T-cell (primary cell): ENCODE results near the gene PPM1L. TPM values are rescaled to one million over a fixed set of nuclear protein-coding genes. Genes with fewer than 3 reads are reported as not detected.

Experiments
- ATAC-seq, 4 experiments: fragments of 200-7000 bp in 3 of 4; fragments of 150-1000 bp in 1 of 4; cut with Tn5 transposase; replicated peaks in 1 of 4; 1 replicate in 3 of 4; 2 replicates in 1 of 4; pipeline ENCODE4 v1.10.0; 2021; ENCODE audit warnings: moderate library complexity in 3 of 4, mild to moderate bottlenecking in 2 of 4, moderate number of reproducible peaks in 1 of 4
- CTCF ChIA-PET, 2 donors: fragments of 300-600 bp; sonication (Branson Sonifier 250); formaldehyde crosslinking; loops; one replicate each; lab custom pipeline; 2022; ENCODE audit warnings: antibody characterized with exemption in 2 of 2; lab: Charles Lee
- POLR2A ChIA-PET, 2 donors: fragments of 300-600 bp; sonication (Branson Sonifier 250); formaldehyde crosslinking; loops; one replicate each; lab custom pipeline; 2022; ENCODE audit warnings: antibody characterized with exemption in 2 of 2; lab: Charles Lee
- DNase-seq, 35 experiments: peaks; one replicate each; pipeline versions ENCODE4 v3.0.0 to v3.0.0-alpha.2; 2013 to 2023
- H3K27ac ChIP-seq: one replicate; pipeline ENCODE4 v1.5.1; 2013; ENCODE audit warnings: low read length
- H3K27me3 ChIP-seq, 2 experiments: replicated peaks in 1 of 2; 1 replicate in 1 of 2; 2 replicates in 1 of 2; pipeline versions ENCODE4 v1.6.1 to v1.7.0; 2013; ENCODE audit warnings: low read length in 1 of 2, mixed read lengths in 1 of 2; ENCODE audit not compliant: control insufficient read depth in 2 of 2, insufficient read depth in 2 of 2; ENCODE audit errors: extremely low read depth in 1 of 2
- H3K36me3 ChIP-seq, 2 donors: 1 replicate in 1 of 2; 2 replicates in 1 of 2; pipeline versions ENCODE4 v1.6.1 to v1.7.0; 2013; ENCODE audit warnings: low read length in 1 of 2; ENCODE audit not compliant: control insufficient read depth in 2 of 2, insufficient read depth in 1 of 2; ENCODE audit errors: extremely low read depth in 1 of 2
- H3K4me1 ChIP-seq, 2 experiments: 1 replicate in 1 of 2; 2 replicates in 1 of 2; pipeline versions ENCODE4 v1.6.1 to v1.7.0; 2013; ENCODE audit warnings: low read length in 2 of 2, mixed read lengths in 1 of 2; ENCODE audit not compliant: insufficient read depth in 2 of 2, control insufficient read depth in 1 of 2; ENCODE audit errors: extremely low read depth in 1 of 2
- H3K4me3 ChIP-seq, 2 donors: 1 replicate in 1 of 2; 2 replicates in 1 of 2; pipeline versions ENCODE4 v1.5.1 to v1.7.0; 2013; ENCODE audit warnings: mild to moderate bottlenecking in 2 of 2, low read length in 1 of 2, moderate library complexity in 1 of 2; ENCODE audit not compliant: control insufficient read depth in 1 of 2; ENCODE audit errors: extremely low read depth in 1 of 2
- H3K9me3 ChIP-seq: 2 replicates; pipeline ENCODE4 v1.7.0; 2013
- H3K27ac Mint-ChIP-seq, 2 donors: one replicate each; pipeline ENCODE4 v1.8.0; 2020 to 2021; ENCODE audit warnings: mild to moderate bottlenecking in 2 of 2, mixed read lengths in 2 of 2
- H3K27me3 Mint-ChIP-seq, 2 donors: one replicate each; pipeline ENCODE4 v1.8.0; 2021 to 2022; ENCODE audit warnings: mixed read lengths in 2 of 2
- H3K36me3 Mint-ChIP-seq: one replicate; pipeline ENCODE4 v1.8.0; 2021; ENCODE audit warnings: mixed read lengths
- H3K4me1 Mint-ChIP-seq, 3 donors: one replicate each; pipeline ENCODE4 v1.8.0; 2020 to 2022; ENCODE audit warnings: mixed read lengths in 3 of 3, mild to moderate bottlenecking in 1 of 3
- H3K4me3 Mint-ChIP-seq, 3 donors: one replicate each; pipeline ENCODE4 v1.8.0; 2020 to 2022; ENCODE audit warnings: mild to moderate bottlenecking in 3 of 3, mixed read lengths in 3 of 3, moderate library complexity in 3 of 3
- H3K9me3 Mint-ChIP-seq, 3 donors: one replicate each; pipeline ENCODE4 v1.8.0; 2020 to 2022; ENCODE audit warnings: mixed read lengths in 3 of 3
- WGBS: methylation state at CpG from one replicate; pipeline ENCODE4 v1.1.5; 2013; ENCODE audit warnings: missing lambda C conversion rate; ENCODE audit not compliant: insufficient coverage; 5-methylcytosine and 5-hydroxymethylcytosine counted together
- total RNA-seq, 35 experiments: library from RNA in 6 of 35; stranded (reverse) in 6 of 35; fragments of 120-200 nt in 1 of 35; gene quantifications; one replicate each; pipeline versions ENCODE4 v1.2.1 to v1.2.4 and lab custom pipeline; 2013 to 2026

The PPM1L gene
- total RNA-seq, 5 donors from 2014 or later (not counting 1 experiment from before 2014, with no cell fraction given) = 4.8 to 6.4 (median 5.7) TPM

DNA sequence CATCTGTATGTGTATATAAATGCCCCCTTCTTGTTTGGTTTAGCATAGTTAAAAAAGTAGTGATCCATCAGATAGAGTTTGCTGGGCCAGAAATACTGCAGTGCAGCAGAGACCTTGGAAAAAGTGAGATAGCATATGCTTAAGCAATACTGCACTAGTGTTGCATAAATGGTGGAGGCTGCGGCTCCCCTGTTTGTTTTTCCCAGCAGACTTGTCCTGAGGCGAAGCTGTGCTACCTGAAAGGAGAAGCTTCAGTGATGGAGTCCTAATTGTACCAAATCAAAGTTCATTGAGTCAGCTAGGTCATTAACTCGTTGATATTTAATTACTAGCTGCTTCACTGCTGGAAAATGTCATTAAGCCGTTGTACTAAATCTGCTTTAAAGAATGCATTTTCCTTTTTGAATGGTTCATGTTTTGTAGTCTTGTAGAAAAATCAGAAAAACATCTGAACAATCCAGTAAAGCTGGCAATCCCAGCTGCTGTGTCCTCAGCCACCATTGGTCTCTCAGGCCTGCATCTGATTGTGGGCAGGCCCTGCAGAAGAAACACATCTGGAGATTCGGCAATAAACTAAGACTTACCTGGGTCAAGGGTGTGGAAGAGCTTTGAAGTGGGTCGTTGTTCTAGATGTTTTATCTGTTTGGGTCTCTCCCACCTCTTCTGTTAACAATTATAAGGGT lies 179.5 kb downstream of the PPM1L start:
- DNase-seq (no peak), ATAC-seq (no peak)
- Histone ChIP-seq H3K4me1 (no peaks in the 10 kb centered on the region), H3K36me3 (peaks cover 0 to 5% of the 10 kb centered on the region in 2 donors), H3K27me3 (no peaks in the 10 kb centered on the region), H3K4me3 (no peak overlapping the region), H3K27ac (no peak overlapping the region), H3K9me3 (no peaks in the 10 kb centered on the region)
- 81% methylated on average over 4 of the region's 6 CpGs for WGBS
- CTCF ChIA-PET = interaction anchor here in 1 of 2 donors (0.8 kb wide), 1 partner anchor 229 kb away, joined by 3 read pairs; no protein-coding TSS in a partner anchor
- no peaks in the 10 kb centered on the region for H3K4me1 Mint-ChIP-seq
- POLR2A ChIA-PET = no interaction called here
- H3K36me3 Mint-ChIP-seq = peaks cover 3% of the 10 kb centered on the region
- H3K4me3 Mint-ChIP-seq = no peak overlapping the region
- H3K27ac Mint-ChIP-seq = no peak overlapping the region
- no peaks in the 10 kb centered on the region for H3K27me3 Mint-ChIP-seq
- H3K9me3 Mint-ChIP-seq = no peaks in the 10 kb centered on the region

GRCh38 chr3:160941885-160942494 lies 186.0 kb downstream of the PPM1L start:
- CTCF ChIA-PET = interaction anchor here (0.7 to 3.4 kb wide), 24 partner anchors 9 to 482 kb away, joined by 3 to 28 read pairs (median 4); no protein-coding TSS in a partner anchor
- Histone ChIP-seq H3K27me3 (no peaks in the 10 kb centered on the region), H3K36me3 (peaks cover 0 to 5% of the 10 kb centered on the region in 2 donors), H3K4me1 (no peaks in the 10 kb centered on the region), H3K4me3 (no peak overlapping the region), H3K27ac (no peak overlapping the region), H3K9me3 (no peaks in the 10 kb centered on the region)
- DNase-seq = peak in 34 of 35 experiments; percentile 15 to 80 (median 52)
- Mint-ChIP-seq H3K4me1 (peaks cover 0 to 4% (median 3%) of the 10 kb centered on the region in 3 donors), H3K27ac (no peak overlapping the region), H3K9me3 (no peaks in the 10 kb centered on the region), H3K4me3 (no peak overlapping the region), H3K27me3 (no peaks in the 10 kb centered on the region), H3K36me3 (peaks cover 3% of the 10 kb centered on the region)
- peak in 3 of 4 experiments; percentile 47 to 65 (median 63) for ATAC-seq
- POLR2A ChIA-PET = no interaction called here
- no CpG with 5 or more reads among the region's 5 CpGs for WGBS

- Histone ChIP-seq H3K27ac (no peak overlapping the region), H3K27me3 (no peaks in the 10 kb centered on the region), H3K4me1 (peaks cover 0 to 1% of the 10 kb centered on the region in 2 experiments), H3K4me3 (no peak overlapping the region), H3K36me3 (peaks cover 0 to 5% of the 10 kb centered on the region in 2 donors), H3K9me3 (no peaks in the 10 kb centered on the region)
- H3K27ac Mint-ChIP-seq = no peak overlapping the region
- H3K27me3 Mint-ChIP-seq = no peaks in the 10 kb centered on the region
- H3K9me3 Mint-ChIP-seq = no peaks in the 10 kb centered on the region
- WGBS = no CpG with 5 or more reads among the region's 1 CpG
- H3K4me3 Mint-ChIP-seq = no peak overlapping the region
- ATAC-seq (no peak), DNase-seq (no peak)
- H3K36me3 Mint-ChIP-seq = peaks cover 3% of the 10 kb centered on the region
- ChIA-PET POLR2A (interaction anchor here in 1 of 2 donors (0.7 kb wide), 1 partner anchor 11 kb away, joined by 4 read pairs; no protein-coding TSS in a partner anchor), CTCF (interaction anchor here (0.6 to 3.4 kb wide), 10 partner anchors 11 to 1036 kb away, joined by 3 to 12 read pairs (median 5); no protein-coding TSS in a partner anchor)
- H3K4me1 Mint-ChIP-seq = peaks cover under 1 to 4% (median 4%) of the 10 kb centered on the region in 3 donors
These were observed 188.0 kb downstream of the PPM1L start for GRCh38 chr3:160943996-160944395.

GRCh38 chr3:160945336-160945735 lies 189.3 kb downstream of the PPM1L start:
- 78% methylated on average over 2 of the region's 2 CpGs for WGBS
- Mint-ChIP-seq H3K36me3 (no peaks in the 10 kb centered on the region), H3K27ac (no peak overlapping the region), H3K4me3 (no peak overlapping the region), H3K27me3 (no peaks in the 10 kb centered on the region), H3K4me1 (peaks cover 12 to 17% (median 16%) of the 10 kb centered on the region in 3 donors), H3K9me3 (no peaks in the 10 kb centered on the region)
- POLR2A ChIA-PET = no interaction called here
- Histone ChIP-seq H3K27me3 (no peaks in the 10 kb centered on the region), H3K9me3 (no peaks in the 10 kb centered on the region), H3K4me1 (peaks cover 0 to 9% of the 10 kb centered on the region in 2 experiments), H3K4me3 (no peak overlapping the region), H3K36me3 (peaks cover 0 to 2% of the 10 kb centered on the region in 2 donors), H3K27ac (no peak overlapping the region)
- ATAC-seq (no peak), DNase-seq (no peak)
- CTCF ChIA-PET = no interaction called here

- Mint-ChIP-seq H3K4me1 (peaks cover 12 to 14% (median 12%) of the 10 kb centered on the region in 3 donors), H3K27ac (no peak overlapping the region), H3K9me3 (no peaks in the 10 kb centered on the region), H3K27me3 (peaks cover 0 to 6% of the 10 kb centered on the region in 2 donors), H3K4me3 (no peak overlapping the region), H3K36me3 (no peaks in the 10 kb centered on the region)
- Histone ChIP-seq H3K4me3 (no peak overlapping the region), H3K36me3 (no peaks in the 10 kb centered on the region), H3K9me3 (no peaks in the 10 kb centered on the region), H3K27me3 (no peaks in the 10 kb centered on the region), H3K27ac (no peak overlapping the region), H3K4me1 (peaks cover 0 to 9% of the 10 kb centered on the region in 2 experiments)
- ChIA-PET CTCF (no interaction called here), POLR2A (interaction anchor here in 1 of 2 donors (0.6 kb wide), 1 partner anchor 56 kb away, joined by 3 read pairs; no protein-coding TSS in a partner anchor)
- WGBS = 79% methylated on average over 3 of the region's 3 CpGs
- ATAC-seq (no peak), DNase-seq (no peak)
These were observed 192.2 kb downstream of the PPM1L start for GRCh38 chr3:160948273-160948672.

- Mint-ChIP-seq H3K4me1 (peaks cover 12 to 14% (median 12%) of the 10 kb centered on the region in 3 donors), H3K4me3 (no peak overlapping the region), H3K9me3 (no peaks in the 10 kb centered on the region), H3K27ac (no peak overlapping the region), H3K27me3 (peaks cover 0 to 6% of the 10 kb centered on the region in 2 donors), H3K36me3 (no peaks in the 10 kb centered on the region)
- Histone ChIP-seq H3K27me3 (no peaks in the 10 kb centered on the region), H3K36me3 (no peaks in the 10 kb centered on the region), H3K4me1 (peaks cover 0 to 9% of the 10 kb centered on the region in 2 experiments), H3K27ac (no peak overlapping the region), H3K4me3 (no peak overlapping the region), H3K9me3 (no peaks in the 10 kb centered on the region)
- peak in 3 of 4 experiments; percentile 35 to 77 (median 57) for ATAC-seq
- CTCF ChIA-PET = interaction anchor here in 1 of 2 donors (1.3 kb wide), 1 partner anchor 9 kb away, joined by 3 read pairs; no protein-coding TSS in a partner anchor
- POLR2A ChIA-PET = no interaction called here
- WGBS = no CpG with 5 or more reads among the region's 4 CpGs
- peak in 2 of 35 experiments; percentile 8 to 22 for DNase-seq
These were observed 193.4 kb downstream of the PPM1L start for GRCh38 chr3:160949460-160949859.
